ENCODE measurements around the gene KCNN2. TPM values are rescaled to one million over a fixed set of nuclear protein-coding genes. Genes with fewer than 3 reads are reported as not detected.

KCNN2 gene
- total and polyA plus RNA-seq, 2 of the 8 experiments (the other 6 are each of a cell fraction or from before 2014, with no cell fraction given) = 13.1 to 18.6 TPM

DNA sequence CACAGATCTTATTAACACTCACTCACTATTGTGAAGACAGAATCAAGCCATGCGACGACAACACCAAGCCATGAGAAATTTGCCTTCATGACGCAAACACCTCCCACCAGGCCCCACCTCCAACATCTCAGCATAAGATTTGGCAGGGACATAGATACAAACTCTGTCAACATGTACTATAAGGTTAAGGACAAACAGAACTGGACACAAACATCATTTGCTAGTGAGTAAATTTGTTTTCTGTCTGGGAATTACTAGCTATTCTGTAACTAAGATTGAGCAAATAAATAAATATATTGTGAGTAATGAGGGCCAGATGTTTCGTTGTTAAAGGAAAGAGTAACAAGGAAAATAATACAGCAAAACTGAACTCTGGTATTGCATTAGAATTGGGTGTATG lies 15.7 kb upstream of the KCNN2 start:
- Histone ChIP-seq H3K9me3 (ENCODE audit: insufficient read depth in 2 of 2, low read depth in 1 of 2, low read length in 1 of 2) (peaks cover 0 to 5% of the 10 kb centered on the region in 2 experiments; a peak in 2 of 4 replicates), H2AFZ (ENCODE audit: low read length) (no peak overlapping the region), H3K56ac (replicated peaks; ENCODE audit: insufficient read length, low read depth, low read length) (no peak overlapping the region), H3K23me2 (ENCODE audit: low read depth, low read length) (no peaks in the 10 kb centered on the region), H2BK120ac (replicated peaks; ENCODE audit: low read depth, low read length) (no peak overlapping the region), H4K8ac (ENCODE audit: extremely low read depth, insufficient read depth, low read length) (no peak overlapping the region), H3K79me1 (ENCODE audit: low read depth, low read length) (no peaks in the 10 kb centered on the region), H2BK20ac (ENCODE audit: low read length) (no peak overlapping the region), H3K18ac (ENCODE audit: extremely low read depth, low read length) (no peak overlapping the region), H3K9ac (replicated peaks in 1 of 4; ENCODE audit: extremely low read depth in 1 of 4, low read depth in 3 of 4, low read length in 3 of 4) (no peak overlapping the region), H3K79me2 (ENCODE audit: control insufficient read depth in 1 of 2, insufficient read depth in 2 of 2, low read length in 2 of 2) (no peaks in the 10 kb centered on the region), H2BK12ac (ENCODE audit: low read depth, low read length) (no peak overlapping the region), H3K36me3 (ENCODE audit: control insufficient read depth in 2 of 4, insufficient read depth in 4 of 4, low read length in 3 of 4) (no peaks in the 10 kb centered on the region), H4K20me1 (replicated peaks in 1 of 2; ENCODE audit: control insufficient read depth in 1 of 2, insufficient read depth in 2 of 2, low read length in 2 of 2) (no peaks in the 10 kb centered on the region), H3K27ac (ENCODE audit: low read depth, low read length) (no peak overlapping the region), H3K4me3 (ENCODE audit: extremely low read depth in 1 of 4, insufficient read depth in 2 of 4, low read depth in 3 of 4, low read length in 4 of 4) (no peak overlapping the region), H3K23ac (ENCODE audit: insufficient read length) (no peak overlapping the region), H3K4ac (replicated peaks; ENCODE audit: insufficient read length, low read depth, low read length) (no peak overlapping the region), H4K5ac (ENCODE audit: insufficient read length, low read depth, low read length) (no peak overlapping the region), H3K14ac (ENCODE audit: insufficient read length) (no peak overlapping the region), H3K4me2 (ENCODE audit: insufficient read depth in 1 of 2, low read depth in 2 of 2, low read length in 2 of 2) (no peak overlapping the region), H4K91ac (replicated peaks; ENCODE audit: insufficient read length, low read length) (no peak overlapping the region), H3K27me3 (replicated peaks in 1 of 4; ENCODE audit: control insufficient read depth in 3 of 4, extremely low read depth in 1 of 4, insufficient read depth in 3 of 4, low read length in 3 of 4) (no peaks in the 10 kb centered on the region), H3K4me1 (replicated peaks in 1 of 4; ENCODE audit: control insufficient read depth in 3 of 4, insufficient read depth in 4 of 4, low read length in 3 of 4) (no peaks in the 10 kb centered on the region), H2BK15ac (ENCODE audit: low read length) (no peak overlapping the region), H2AK5ac (ENCODE audit: low read depth, low read length) (no peak overlapping the region), H2BK5ac (ENCODE audit: low read depth, low read length) (no peak overlapping the region)
- TF ChIP-seq MAFK (IDR thresholded peaks at IDR 0.05; ENCODE audit: low read depth, low read length) (no peak), KDM1A (IDR thresholded peaks at IDR 0.05; ENCODE audit: borderline replicate concordance, low read length) (no peak), BACH1 (IDR thresholded peaks at IDR 0.05; ENCODE audit: low read length) (no peak), HDAC6 (IDR thresholded peaks at IDR 0.05; ENCODE audit: low read depth, low read length) (no peak)
- TF ChIP-seq, protein P1, sequence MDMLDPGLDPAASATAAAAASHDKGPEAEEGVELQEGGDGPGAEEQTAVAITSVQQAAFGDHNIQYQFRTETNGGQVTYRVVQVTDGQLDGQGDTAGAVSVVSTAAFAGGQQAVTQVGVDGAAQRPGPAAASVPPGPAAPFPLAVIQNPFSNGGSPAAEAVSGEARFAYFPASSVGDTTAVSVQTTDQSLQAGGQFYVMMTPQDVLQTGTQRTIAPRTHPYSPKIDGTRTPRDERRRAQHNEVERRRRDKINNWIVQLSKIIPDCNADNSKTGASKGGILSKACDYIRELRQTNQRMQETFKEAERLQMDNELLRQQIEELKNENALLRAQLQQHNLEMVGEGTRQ (IDR thresholded peaks at IDR 0.05; ENCODE audit: low read length) = no peak
- FAIRE-seq = no peak
- WGBS, 2 experiments (ENCODE audit: extremely low coverage in 1 of 2, insufficient coverage in 1 of 2, insufficient read length in 1 of 2, insufficient replicate concordance in 2 of 2, low coverage in 1 of 2, low lambda C conversion rate in 2 of 2, missing lambda C conversion rate in 1 of 2) = 94% methylated on average over 4 of the region's 4 CpGs; no CpG with 5 or more reads in 1 of the 2 experiments
- ChIA-PET CTCF (ENCODE audit: partially characterized antibody) (no interaction called here), POLR2A (ENCODE audit: partially characterized antibody) (interaction anchor here (0.7 kb wide), 1 partner anchor 31 kb away, joined by 3 read pairs; no protein-coding TSS in a partner anchor)
- no peak for DNase-seq (ENCODE audit: low read depth in 1 of 2, low spot score in 2 of 2)
